HL-60 (cell line): ENCODE results near the gene PDE4C.

Experiments
- DNase-seq, 2 experiments: peaks; one replicate each; pipeline ENCODE4 v3.0.0-alpha.2; 2010 to 2020; ENCODE audit warnings: low read depth in 1 of 2, low spot score in 1 of 2
- H3K27ac ChIP-seq: fragments of 250-450 bp; sonication (Bioruptor Pico); replicated peaks from 2 replicates; pipeline ENCODE4 v1.5.1; 2020; ENCODE audit warnings: mild to moderate bottlenecking, moderate library complexity
- H3K27me3 ChIP-seq: fragments of 250-450 bp; sonication (Bioruptor Pico); 2 replicates; pipeline ENCODE4 v1.5.1; 2021; ENCODE audit warnings: mild to moderate bottlenecking, moderate library complexity; ENCODE audit not compliant: insufficient read depth, poor library complexity, severe bottlenecking
- H3K4me3 ChIP-seq: replicated peaks from 2 replicates; pipeline ENCODE4 v1.5.1; 2011; ENCODE audit warnings: mild to moderate bottlenecking, control low read depth, low read length; ENCODE audit not compliant: insufficient read depth
- CTCF ChIP-seq: IDR thresholded peaks from one replicate; pipeline ENCODE4 v1.5.1; 2011; ENCODE audit warnings: low read length, control low read depth, inconsistent platforms; ENCODE audit not compliant: insufficient read depth
- GABPA ChIP-seq: IDR thresholded peaks from 2 replicates; pipeline ENCODE4 v1.6.1; 2012; ENCODE audit warnings: low read depth
- POLR2AphosphoS5 ChIP-seq: IDR thresholded peaks from 2 replicates; pipeline ENCODE4 v1.6.1; 2012; ENCODE audit warnings: low read depth
- SPI1 ChIP-seq: IDR thresholded peaks from 2 replicates; pipeline ENCODE4 v1.6.1; 2012; ENCODE audit warnings: low read depth, mild to moderate bottlenecking, borderline replicate concordance
- TF ChIP-seq, protein P1 (sequence below): IDR thresholded peaks from 2 replicates; pipeline ENCODE4 v1.6.1; 2012; ENCODE audit warnings: low read depth; ENCODE audit not compliant: insufficient replicate concordance

The PDE4C gene

DNA sequence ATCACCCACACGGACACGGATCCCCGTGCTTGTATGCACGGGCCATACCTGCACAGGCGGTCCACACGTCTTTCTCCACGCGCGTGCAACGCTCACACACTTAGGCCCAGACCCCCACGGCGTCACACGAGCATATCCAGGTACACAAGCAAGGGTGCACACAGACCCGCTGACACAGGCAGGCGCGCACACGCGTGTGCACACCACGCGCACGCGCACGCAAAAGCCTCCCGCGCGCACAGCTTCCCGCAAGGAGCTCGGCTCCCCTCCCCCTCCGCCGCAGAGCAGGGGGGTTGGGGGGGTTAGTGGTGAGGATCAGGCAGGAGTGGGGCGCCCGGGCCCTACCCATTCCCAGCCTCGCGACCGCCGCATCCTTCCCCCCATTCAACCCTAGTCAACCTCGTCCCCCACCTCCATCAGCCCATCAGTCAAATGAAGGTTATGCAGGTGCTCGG lies 22.8 kb downstream of the PDE4C start:
- TF ChIP-seq GABPA: no peak
- TF ChIP-seq POLR2AphosphoS5: no peak
- no peak for TF ChIP-seq CTCF
- TF ChIP-seq, protein P1, sequence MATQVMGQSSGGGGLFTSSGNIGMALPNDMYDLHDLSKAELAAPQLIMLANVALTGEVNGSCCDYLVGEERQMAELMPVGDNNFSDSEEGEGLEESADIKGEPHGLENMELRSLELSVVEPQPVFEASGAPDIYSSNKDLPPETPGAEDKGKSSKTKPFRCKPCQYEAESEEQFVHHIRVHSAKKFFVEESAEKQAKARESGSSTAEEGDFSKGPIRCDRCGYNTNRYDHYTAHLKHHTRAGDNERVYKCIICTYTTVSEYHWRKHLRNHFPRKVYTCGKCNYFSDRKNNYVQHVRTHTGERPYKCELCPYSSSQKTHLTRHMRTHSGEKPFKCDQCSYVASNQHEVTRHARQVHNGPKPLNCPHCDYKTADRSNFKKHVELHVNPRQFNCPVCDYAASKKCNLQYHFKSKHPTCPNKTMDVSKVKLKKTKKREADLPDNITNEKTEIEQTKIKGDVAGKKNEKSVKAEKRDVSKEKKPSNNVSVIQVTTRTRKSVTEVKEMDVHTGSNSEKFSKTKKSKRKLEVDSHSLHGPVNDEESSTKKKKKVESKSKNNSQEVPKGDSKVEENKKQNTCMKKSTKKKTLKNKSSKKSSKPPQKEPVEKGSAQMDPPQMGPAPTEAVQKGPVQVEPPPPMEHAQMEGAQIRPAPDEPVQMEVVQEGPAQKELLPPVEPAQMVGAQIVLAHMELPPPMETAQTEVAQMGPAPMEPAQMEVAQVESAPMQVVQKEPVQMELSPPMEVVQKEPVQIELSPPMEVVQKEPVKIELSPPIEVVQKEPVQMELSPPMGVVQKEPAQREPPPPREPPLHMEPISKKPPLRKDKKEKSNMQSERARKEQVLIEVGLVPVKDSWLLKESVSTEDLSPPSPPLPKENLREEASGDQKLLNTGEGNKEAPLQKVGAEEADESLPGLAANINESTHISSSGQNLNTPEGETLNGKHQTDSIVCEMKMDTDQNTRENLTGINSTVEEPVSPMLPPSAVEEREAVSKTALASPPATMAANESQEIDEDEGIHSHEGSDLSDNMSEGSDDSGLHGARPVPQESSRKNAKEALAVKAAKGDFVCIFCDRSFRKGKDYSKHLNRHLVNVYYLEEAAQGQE: no peak
- TF ChIP-seq SPI1: no peak
- Histone ChIP-seq H3K27me3 (no peaks in the 10 kb centered on the region), H3K4me3 (peak overlapping the region; percentile 96), H3K27ac (peak overlapping the region; percentile 39; the same call in 1 of the 2 replicates)
- peak; percentile 45 to 75 for DNase-seq

GRCh38 chr19:18202778-18203407 lies 23.3 kb downstream of the PDE4C start:
- TF ChIP-seq, protein P1: no peak
- no peak; the same call in 1 of the 2 replicates for TF ChIP-seq POLR2AphosphoS5
- no peak for TF ChIP-seq CTCF
- TF ChIP-seq GABPA: no peak
- TF ChIP-seq SPI1: no peak
- peak; percentile 21 to 62 for DNase-seq
- Histone ChIP-seq H3K27me3 (no peaks in the 10 kb centered on the region), H3K27ac (peak overlapping the region; percentile 39; the same call in 1 of the 2 replicates), H3K4me3 (peak overlapping the region; percentile 96)

DNA sequence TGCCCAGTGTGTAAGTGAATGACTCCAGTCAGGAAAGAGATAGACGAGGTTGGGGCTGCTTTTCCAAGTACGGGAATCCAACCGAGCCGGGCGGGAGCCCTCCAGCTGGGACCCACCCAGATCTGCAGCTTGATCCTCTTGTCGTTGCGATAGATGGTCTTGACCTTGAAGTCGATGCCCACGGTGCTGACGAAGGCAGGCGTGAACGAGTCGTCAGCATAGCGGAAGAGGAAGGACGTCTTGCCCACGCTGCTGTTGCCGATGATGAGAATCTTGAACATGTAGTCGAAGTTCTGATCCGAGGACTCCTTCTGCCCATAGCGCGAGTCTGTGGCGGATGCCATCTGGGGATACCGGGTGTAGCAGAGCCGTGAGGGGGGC lies 23.9 kb downstream of the PDE4C start:
- TF ChIP-seq POLR2AphosphoS5 (no peak), CTCF (no peak), GABPA (no peak), SPI1 (no peak)
- TF ChIP-seq, protein P1: no peak
- no peak overlapping the region for H3K27ac ChIP-seq
- peak overlapping the region; percentile 96 for H3K4me3 ChIP-seq
- DNase-seq: no peak
- H3K27me3 ChIP-seq: no peaks in the 10 kb centered on the region
